ENCODE data around the gene ACYP1. TPM values are rescaled to one million over a fixed set of nuclear protein-coding genes. Genes with fewer than 3 reads are reported as not detected.
A peak's percentile ranks its signal among the peaks of the same experiment; 100 is the strongest.

The ACYP1 gene
- total and polyA plus RNA-seq, 4 donors: 11.6 to 35.5 (median 16.8) TPM

- WGBS, 2 donors: 77 to 86% methylated on average over 8 of the region's 8 CpGs
- Histone ChIP-seq H3K27ac (ENCODE audit: low read depth in 1 of 2, low read length in 1 of 2) (no peak overlapping the region), H3K9ac (ENCODE audit: insufficient read depth in 1 of 2, low read length in 2 of 2) (no peak overlapping the region), H3K4me3 (no peak overlapping the region), H3K4me1 (ENCODE audit: control insufficient read depth in 5 of 5, insufficient read depth in 5 of 5, low read length in 5 of 5) (no peaks in the 10 kb centered on the region), H3K9me3 (ENCODE audit: control insufficient read depth in 4 of 4, insufficient read depth in 3 of 4, low read length in 3 of 4) (no peaks in the 10 kb centered on the region), H3K27me3 (ENCODE audit: control insufficient read depth in 3 of 3, insufficient read depth in 3 of 3, low read length in 2 of 3) (no peaks in the 10 kb centered on the region), H3K36me3 (ENCODE audit: control insufficient read depth in 4 of 4, insufficient read depth in 4 of 4, low read length in 4 of 4) (peaks cover 11 to 47% (median 17%) of the 10 kb centered on the region in 4 donors)
- DNase-seq (peak in 2 of 3 donors; percentile 22 to 28), ATAC-seq (ENCODE audit: insufficient read depth, low FRiP score) (no peak)
- no peak for TF ChIP-seq CTCF (IDR thresholded peaks at IDR 0.05; ENCODE audit: control extremely low read depth, extremely low read depth)
Measured at GRCh38 chr14:75022655-75023054, 41.2 kb downstream of the ACYP1 start.

- TF ChIP-seq CTCF (IDR thresholded peaks at IDR 0.05; ENCODE audit: control extremely low read depth, extremely low read depth): no peak
- no peak for ATAC-seq (ENCODE audit: insufficient read depth, low FRiP score)
Measured at GRCh38 chr14:75018694-75019093, 45.1 kb downstream of the ACYP1 start.

GRCh38 chr14:75016815-75017214 lies 47.0 kb downstream of the ACYP1 start:
- H3K27ac ChIP-seq (ENCODE audit: low read depth in 1 of 2, low read length in 1 of 2): no peak overlapping the region
- DNase-seq (no peak), ATAC-seq (ENCODE audit: insufficient read depth, low FRiP score) (no peak)
- no peak overlapping the region for H3K4me3 ChIP-seq
- H3K27me3 ChIP-seq (ENCODE audit: control insufficient read depth in 3 of 3, insufficient read depth in 3 of 3, low read length in 2 of 3): no peaks in the 10 kb centered on the region
- 98% methylated on average over 3 of the region's 3 CpGs for WGBS, 2 donors
- H3K36me3 ChIP-seq (ENCODE audit: control insufficient read depth in 4 of 4, insufficient read depth in 4 of 4, low read length in 4 of 4): peaks cover 11 to 51% (median 33%) of the 10 kb centered on the region in 4 donors
- no peaks in the 10 kb centered on the region for H3K9me3 ChIP-seq (ENCODE audit: control insufficient read depth in 4 of 4, insufficient read depth in 3 of 4, low read length in 3 of 4)
- TF ChIP-seq CTCF (IDR thresholded peaks at IDR 0.05; ENCODE audit: control extremely low read depth, extremely low read depth): no peak
- H3K4me1 ChIP-seq (ENCODE audit: control insufficient read depth in 5 of 5, insufficient read depth in 5 of 5, low read length in 5 of 5): peaks cover 0 to 8% (median 0%) of the 10 kb centered on the region in 5 donors
- H3K9ac ChIP-seq (ENCODE audit: insufficient read depth in 1 of 2, low read length in 2 of 2): no peak overlapping the region

More at GRCh38 chr14:75018694-75019093, 45.1 kb downstream of the ACYP1 start:
- Histone ChIP-seq H3K27me3 (ENCODE audit: control insufficient read depth in 3 of 3, insufficient read depth in 3 of 3, low read length in 2 of 3) (no peaks in the 10 kb centered on the region), H3K4me3 (no peak overlapping the region), H3K9me3 (ENCODE audit: control insufficient read depth in 4 of 4, insufficient read depth in 3 of 4, low read length in 3 of 4) (no peaks in the 10 kb centered on the region), H3K27ac (ENCODE audit: low read depth in 1 of 2, low read length in 1 of 2) (no peak overlapping the region), H3K9ac (ENCODE audit: insufficient read depth in 1 of 2, low read length in 2 of 2) (no peak overlapping the region), H3K36me3 (ENCODE audit: control insufficient read depth in 4 of 4, insufficient read depth in 4 of 4, low read length in 4 of 4) (peaks cover 14 to 49% (median 36%) of the 10 kb centered on the region in 4 donors), H3K4me1 (ENCODE audit: control insufficient read depth in 5 of 5, insufficient read depth in 5 of 5, low read length in 5 of 5) (no peaks in the 10 kb centered on the region)
- peak; percentile 26 to 67 (median 31) for DNase-seq
- WGBS, 2 donors: 85 to 89% methylated on average over 3 of the region's 3 CpGs

GRCh38 chr14:75015496-75015895 lies 48.3 kb downstream of the ACYP1 start:
- Histone ChIP-seq H3K4me1 (ENCODE audit: control insufficient read depth in 5 of 5, insufficient read depth in 5 of 5, low read length in 5 of 5) (peaks cover 0 to 18% (median 0%) of the 10 kb centered on the region in 5 donors), H3K9me3 (ENCODE audit: control insufficient read depth in 4 of 4, insufficient read depth in 3 of 4, low read length in 3 of 4) (no peaks in the 10 kb centered on the region), H3K4me3 (no peak overlapping the region), H3K9ac (ENCODE audit: insufficient read depth in 1 of 2, low read length in 2 of 2) (no peak overlapping the region), H3K36me3 (ENCODE audit: control insufficient read depth in 4 of 4, insufficient read depth in 4 of 4, low read length in 4 of 4) (peaks cover 11 to 48% (median 32%) of the 10 kb centered on the region in 4 donors), H3K27ac (ENCODE audit: low read depth in 1 of 2, low read length in 1 of 2) (no peak overlapping the region), H3K27me3 (ENCODE audit: control insufficient read depth in 3 of 3, insufficient read depth in 3 of 3, low read length in 2 of 3) (no peaks in the 10 kb centered on the region)
- DNase-seq: no peak
- no peak for ATAC-seq (ENCODE audit: insufficient read depth, low FRiP score)
- 89 to 92% methylated on average over 5 of the region's 5 CpGs for WGBS, 2 donors
- no peak for TF ChIP-seq CTCF (IDR thresholded peaks at IDR 0.05; ENCODE audit: control extremely low read depth, extremely low read depth)

All from lung (tissue), 12 donors.